Activated CD4-positive, alpha-beta T cell treated with anti-CD3 and anti-CD28 coated beads, Interleukin-2, Interleukin-6, amounts not matched to agents 100 ng/mL and 50 ng/mL, durations not matched to agents 16 hours and 8 hours (primary cell): ENCODE data around the gene KLF13.

Source experiments
- DNase-seq: peaks from one replicate; pipeline ENCODE4 v3.0.0-alpha.2; 2020

The KLF13 gene

GRCh38 chr15:31365655-31366127, 39.1 kb downstream of the KLF13 start:
- peak; percentile 89 for DNase-seq

DNA sequence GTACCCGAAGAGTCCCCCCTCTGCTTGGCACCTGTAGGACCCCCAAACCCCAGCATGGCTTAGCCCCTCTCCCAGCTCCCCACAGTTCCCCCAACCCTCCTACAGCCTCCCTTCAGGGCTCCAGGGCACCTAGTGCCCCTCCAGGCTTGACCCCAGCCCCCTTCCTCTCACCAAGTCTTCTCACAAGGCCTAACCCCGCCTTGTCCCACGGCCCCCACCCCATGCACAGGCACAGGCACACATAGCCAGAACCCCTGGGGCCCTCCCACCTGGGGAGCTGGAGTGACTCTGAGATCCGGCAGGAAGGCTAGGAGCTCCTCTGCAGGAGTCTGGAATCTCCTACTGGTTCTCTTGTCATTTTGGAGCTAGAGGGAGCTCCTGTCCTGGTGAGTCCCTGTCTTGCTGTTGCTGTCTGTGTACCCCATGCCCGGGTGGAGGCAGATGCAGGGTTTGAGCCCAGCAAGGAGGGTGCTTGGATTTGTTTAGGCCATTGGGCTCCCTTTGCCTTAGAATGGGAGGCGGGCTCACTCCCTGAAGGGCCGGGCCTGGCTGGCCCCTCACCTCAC, 39.6 kb downstream of the KLF13 start:
- no peak for DNase-seq

DNA sequence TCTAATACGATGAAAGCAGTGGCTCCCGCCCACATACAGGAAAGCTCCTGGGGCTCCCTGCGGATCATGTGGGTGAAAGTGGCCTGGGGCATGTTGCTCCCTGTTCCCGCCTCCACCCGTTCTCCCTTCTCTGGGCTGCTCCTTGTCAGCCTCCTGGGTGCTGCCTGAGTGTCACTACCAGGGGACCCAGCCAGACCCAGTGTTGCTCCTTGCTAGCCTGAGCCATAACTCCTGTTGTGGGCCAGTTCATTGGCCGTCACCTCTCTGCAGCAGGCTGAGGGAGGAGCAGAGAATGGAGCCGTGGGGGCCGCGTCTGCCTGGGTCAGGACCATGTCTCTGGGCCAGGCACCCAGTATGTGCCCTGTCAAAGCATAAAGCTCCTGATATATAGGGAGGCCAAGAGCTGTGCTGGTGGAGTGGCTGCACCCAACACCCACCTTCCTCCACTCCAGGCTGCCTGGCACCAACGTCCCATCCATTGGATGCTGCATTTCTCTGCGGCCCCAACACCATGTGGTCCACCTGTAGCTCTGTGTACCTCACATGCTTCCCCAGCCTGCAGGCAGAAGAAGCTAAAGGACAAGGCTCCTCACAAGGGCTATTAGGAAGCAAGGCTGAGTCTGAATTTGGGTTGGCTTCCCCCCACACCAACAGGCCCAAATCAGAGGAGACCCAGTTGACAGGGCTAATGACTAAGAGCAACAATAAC, 40.5 kb downstream of the KLF13 start:
- no peak for DNase-seq

DNA sequence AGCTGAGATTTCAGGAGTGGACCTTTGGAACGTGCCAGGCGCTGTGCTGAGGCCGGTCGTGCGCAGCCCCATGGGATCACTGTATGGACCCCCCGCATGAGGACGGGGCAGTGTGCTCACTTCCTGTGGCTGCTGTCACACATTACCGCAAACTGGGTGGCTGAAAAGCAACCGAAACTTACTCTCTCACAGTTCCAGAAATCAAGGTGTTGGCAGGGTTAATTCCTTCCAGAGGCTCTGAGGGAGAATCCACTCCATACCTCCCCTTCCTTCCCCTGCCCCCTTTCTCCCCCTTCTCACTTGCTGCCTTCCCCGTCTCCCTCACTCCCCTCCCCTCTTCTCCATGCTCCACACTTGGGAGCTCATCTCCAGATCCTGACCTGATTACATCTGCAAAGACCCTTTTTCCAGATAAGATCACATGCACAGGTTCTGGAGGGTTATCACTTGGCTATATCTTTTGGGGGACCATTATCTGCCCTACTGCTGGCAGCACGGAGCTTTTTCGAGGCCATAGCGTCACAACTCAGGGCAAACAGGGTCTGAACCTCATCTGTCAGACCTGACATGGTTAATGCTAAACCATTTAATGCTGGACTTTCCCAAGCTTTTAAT, 41.2 kb downstream of the KLF13 start:
- DNase-seq, result peak; percentile 63

DNA sequence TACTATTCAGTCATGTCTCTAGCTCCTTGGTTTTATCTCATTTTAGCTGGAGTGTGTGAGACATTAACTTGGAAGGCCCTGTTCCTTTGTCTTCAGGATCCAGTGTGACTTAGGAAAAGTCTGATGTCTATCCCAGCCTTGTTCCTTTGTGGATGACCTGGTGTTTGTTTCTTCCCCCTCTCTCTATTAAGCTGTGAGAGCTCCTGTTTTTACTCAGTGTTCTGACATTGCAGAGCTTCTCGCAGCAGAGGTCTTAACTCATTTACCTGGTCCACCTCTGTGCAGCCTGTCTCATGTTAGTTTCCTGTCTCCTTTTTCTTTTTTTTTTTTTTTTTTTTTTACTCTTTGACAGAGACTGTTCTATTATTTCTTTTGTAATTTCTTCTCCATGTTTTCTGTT, 43.1 kb downstream of the KLF13 start:
- DNase-seq, result no peak

DNA sequence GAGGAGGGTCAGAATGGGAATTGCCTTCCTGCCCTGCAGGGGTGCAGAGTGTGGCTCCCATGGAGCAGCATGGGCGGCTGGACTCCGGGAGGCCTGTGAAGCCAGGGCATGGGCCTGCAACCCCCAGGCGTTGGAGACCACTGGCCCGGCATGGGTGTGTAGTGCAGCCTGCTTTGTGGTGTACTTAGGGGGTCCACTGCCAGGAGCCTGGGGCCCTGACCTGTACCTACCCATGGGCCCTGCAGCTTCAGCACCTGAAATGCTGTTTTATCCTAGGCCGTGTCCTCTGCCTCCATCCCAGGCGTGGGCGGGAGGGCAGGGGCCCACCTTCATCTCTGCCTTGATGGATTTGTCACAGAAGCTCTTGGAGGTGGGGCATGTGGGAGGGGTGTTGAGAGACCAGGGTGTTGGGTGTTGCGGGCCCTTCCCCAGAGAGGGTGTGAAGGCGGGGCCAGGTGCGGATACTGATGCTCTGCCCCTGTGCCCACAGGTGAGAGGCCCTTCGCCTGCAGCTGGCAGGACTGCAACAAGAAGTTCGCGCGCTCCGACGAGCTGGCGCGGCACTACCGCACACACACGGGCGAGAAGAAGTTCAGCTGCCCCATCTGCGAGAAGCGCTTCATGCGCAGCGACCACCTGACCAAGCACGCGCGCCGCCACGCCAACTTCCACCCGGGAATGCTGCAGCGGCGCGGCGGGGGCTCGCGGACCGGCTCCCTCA, 45.0 kb downstream of the KLF13 start:
- DNase-seq, result no peak

GRCh38 chr15:31372635-31373091, 46.0 kb downstream of the KLF13 start:
- no peak for DNase-seq

GRCh38 chr15:31373096-31373865, 46.6 kb downstream of the KLF13 start:
- no peak for DNase-seq

DNA sequence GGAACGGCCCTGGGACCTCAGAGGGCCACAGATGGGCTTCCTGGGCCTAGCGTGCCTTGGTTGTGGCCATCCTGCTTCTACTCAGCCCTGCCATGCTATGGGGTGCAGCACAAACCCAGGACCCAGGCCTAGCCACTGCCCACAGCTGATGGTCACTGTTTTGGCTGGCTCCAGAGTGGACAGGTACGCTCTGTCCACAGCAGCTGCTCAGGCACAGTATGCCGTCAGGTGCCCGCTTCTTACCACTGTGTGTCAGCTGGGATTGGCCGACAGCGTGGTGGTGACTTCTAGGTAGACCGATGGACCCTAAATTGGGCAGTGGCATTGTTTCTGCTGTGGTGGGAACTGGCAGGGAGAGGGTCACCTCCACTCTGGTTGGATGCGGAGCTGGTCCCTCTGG, 47.3 kb downstream of the KLF13 start:
- DNase-seq, result no peak

DNA sequence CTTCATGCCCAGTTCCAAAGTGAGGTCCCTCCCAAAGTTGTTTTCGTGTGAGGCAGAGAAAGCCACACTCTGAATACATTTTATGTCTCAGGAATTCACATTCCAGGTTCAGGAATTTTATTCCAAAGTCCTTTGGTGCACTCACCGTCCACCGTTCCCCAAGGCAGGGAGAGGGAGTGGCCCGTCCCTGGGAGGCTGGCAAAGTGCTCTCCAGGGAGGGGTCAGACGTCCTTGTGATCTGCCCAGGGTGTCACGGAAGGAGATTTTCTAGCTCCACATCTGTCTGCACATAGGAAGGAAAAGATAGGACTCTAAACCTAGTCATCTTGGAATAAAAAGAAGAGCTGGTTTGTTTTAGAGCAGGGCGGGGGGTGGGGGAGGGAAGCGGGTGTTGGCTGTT, 47.9 kb downstream of the KLF13 start:
- DNase-seq, result no peak

DNA sequence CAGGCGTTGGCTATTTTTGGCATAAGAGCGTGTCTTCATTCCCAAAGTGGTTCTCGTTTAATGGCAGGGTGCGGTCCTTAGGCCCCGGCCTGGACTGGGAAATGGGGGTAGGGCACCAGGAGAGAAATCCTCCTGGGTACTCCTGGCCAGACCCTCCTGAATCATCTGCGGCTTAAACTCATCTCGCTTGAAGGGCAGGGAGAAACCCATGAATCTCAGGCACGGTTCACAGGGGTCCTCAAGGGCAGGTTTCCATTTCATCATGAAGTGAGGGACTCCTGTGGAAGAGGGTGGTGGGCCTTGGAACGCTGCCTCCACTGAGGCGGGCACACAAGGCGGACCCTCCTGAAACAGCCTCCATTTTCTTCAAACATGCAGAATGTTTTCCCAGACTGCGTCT, 48.4 kb downstream of the KLF13 start:
- no peak for DNase-seq

GRCh38 chr15:31375772-31376171, 49.1 kb downstream of the KLF13 start:
- no peak for DNase-seq

DNA sequence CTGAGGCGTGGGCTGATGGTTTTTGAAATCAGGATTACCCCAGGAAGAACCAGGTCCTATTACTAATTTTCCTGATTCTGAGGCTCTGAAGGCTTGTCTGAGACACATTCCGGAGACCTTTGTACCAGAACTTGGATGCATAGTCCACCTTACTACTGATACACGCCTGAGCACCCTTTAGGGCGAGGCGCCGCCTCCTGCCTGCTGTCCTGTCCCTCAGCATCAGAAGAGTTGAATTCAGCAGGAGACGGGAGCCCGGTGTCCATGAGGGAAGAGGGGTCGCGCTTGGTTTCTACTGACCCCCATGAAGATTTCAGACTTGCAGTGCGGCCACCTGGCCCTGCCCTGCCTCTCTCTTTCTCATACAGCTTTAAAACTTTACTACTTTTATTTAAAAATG, 49.9 kb downstream of the KLF13 start:
- DNase-seq, result no peak

DNA sequence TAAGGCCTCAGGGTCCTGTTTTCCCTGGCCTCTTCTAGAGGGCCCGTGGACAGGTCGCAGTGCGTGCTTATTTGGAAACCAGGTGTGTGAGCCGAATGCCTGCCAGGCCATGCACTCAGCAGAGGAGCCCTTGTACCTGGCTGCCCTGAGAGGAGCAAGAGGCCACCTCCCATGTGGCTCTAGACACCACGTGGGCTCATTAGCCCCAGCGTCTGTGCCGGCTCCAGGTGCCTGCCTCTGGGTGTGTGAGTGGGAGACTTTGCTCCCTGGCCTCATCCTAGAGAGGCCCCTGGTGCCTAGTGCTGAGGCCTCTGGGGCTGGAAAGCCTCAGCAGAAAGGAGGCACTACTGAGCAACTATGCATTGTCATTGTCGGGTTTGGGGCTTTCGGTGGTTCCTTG, 50.4 kb downstream of the KLF13 start:
- DNase-seq, result no peak

GRCh38 chr15:31378363-31378903, 51.8 kb downstream of the KLF13 start:
- DNase-seq, result no peak

- no peak for DNase-seq
These were observed 52.4 kb downstream of the KLF13 start for GRCh38 chr15:31379042-31379441.

DNA sequence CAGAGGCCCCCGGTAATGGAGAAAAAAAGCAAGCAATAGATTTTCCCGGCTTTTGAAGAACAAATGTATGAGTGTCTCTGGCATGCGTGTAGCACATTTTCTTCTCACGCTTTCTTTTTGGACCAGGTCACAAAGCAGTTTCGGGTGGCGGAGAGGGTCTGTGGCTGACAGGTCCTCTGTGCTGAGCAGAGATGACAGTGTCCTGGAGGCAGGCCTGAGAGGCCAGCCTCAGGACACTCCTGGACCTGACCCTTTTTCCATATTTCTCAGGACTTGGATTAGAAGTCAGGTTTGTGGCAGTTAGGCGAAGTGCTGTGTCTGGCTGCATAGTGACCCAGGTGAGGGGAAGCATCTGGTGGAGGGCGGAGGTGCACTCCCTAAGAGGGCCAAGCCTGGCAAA, 52.9 kb downstream of the KLF13 start:
- DNase-seq, result no peak

DNA sequence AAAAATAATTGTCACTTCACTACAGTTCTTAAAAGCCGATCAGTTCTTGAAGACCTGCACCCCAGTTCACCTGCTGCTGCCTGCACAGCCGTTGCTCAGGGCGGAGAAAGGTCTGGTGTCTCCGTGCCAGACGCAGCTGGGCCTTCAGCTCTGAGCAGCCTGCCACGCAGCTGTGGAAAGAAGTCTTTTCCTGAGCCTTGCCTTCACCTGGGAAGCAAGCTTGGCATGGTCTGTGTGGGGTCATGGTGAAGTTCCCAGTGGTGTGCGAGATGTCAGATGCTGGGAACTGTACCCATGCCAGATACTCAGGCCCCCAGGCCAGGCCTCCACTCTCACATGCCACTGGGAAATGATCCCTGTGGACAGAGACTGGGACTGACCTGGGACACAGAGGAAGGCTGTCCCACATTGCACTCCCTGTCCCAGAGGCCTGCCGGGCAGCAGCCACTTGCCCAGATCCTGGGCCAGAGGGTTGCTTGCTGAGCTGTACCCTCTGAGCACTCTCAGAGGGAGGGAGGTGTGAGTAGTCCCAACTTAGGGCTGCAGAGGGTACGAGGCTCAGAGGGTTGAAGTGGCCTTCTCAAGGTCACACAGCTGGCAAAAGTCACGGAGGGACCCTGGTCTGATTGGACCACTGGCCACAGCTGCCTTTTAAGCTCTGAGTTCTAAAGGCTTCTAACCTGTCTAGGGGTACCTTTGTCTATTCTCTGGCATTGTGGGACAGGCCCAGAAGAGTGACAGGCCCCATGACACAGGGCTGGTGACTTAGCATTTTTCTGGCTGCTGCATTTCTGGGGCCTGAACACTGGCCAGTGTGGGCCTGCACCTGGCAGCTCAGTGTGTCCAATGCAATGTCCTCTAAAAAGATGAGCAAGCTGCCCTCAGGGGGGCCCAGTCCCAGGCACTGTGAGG, 55.4 kb downstream of the KLF13 start:
- DNase-seq, result no peak

- no peak for DNase-seq
These were observed 56.0 kb downstream of the KLF13 start for GRCh38 chr15:31382713-31383045.

GRCh38 chr15:31383139-31383538, 56.5 kb downstream of the KLF13 start:
- DNase-seq, result no peak

GRCh38 chr15:31384568-31384967, 57.9 kb downstream of the KLF13 start:
- DNase-seq, result no peak

GRCh38 chr15:31385736-31386135, 59.1 kb downstream of the KLF13 start:
- no peak for DNase-seq
